Keratinocyte (primary cell): Measurements from ENCODE around the gene UPB1.

Source experiments
- CTCF ChIP-seq, 3 experiments: IDR thresholded peaks in 1 of 3; conservative IDR thresholded peaks in 1 of 3; optimal IDR thresholded peaks in 1 of 3; 2 replicates in 2 of 3; 3 replicates in 1 of 3; pipeline versions ENCODE3 to v1.5.1; 2011; ENCODE audit warnings: low read length in 3 of 3, mild to moderate bottlenecking in 3 of 3, moderate library complexity in 2 of 3, control low read depth in 1 of 3, inconsistent platforms in 1 of 3; ENCODE audit not compliant: insufficient read depth in 2 of 3; ENCODE audit errors: extremely low read depth in 1 of 3
- EZH2 ChIP-seq: IDR thresholded peaks from one replicate; pipeline ENCODE4 v1.6.1; 2012; ENCODE audit warnings: inconsistent platforms, mild to moderate bottlenecking, low read length, moderate library complexity

- TF ChIP-seq CTCF (optimal IDR thresholded peaks at IDR 0.05 in 1 of 3, IDR thresholded peaks at IDR 0.05 in 1 of 3, conservative IDR thresholded peaks at IDR 0.05 in 1 of 3; ENCODE audit: extremely low read depth in 1 of 3, insufficient read depth in 2 of 3, low read length in 3 of 3) = no peak
- TF ChIP-seq EZH2 = no peak
Observed at GRCh38 chr22:24482575-24482974, 12.6 kb upstream of the UPB1 start.
